NCI-H2107 treated with DMSO at 0.1 percent for 48 hours (cell line): ENCODE measurements around the gene ADAM11.

Source experiments
- DNase-seq: peaks from one replicate; lab custom pipeline; 2025; ENCODE audit not compliant: unreplicated experiment; lab: John Stamatoyannopoulos, UW

The ADAM11 gene

DNA sequence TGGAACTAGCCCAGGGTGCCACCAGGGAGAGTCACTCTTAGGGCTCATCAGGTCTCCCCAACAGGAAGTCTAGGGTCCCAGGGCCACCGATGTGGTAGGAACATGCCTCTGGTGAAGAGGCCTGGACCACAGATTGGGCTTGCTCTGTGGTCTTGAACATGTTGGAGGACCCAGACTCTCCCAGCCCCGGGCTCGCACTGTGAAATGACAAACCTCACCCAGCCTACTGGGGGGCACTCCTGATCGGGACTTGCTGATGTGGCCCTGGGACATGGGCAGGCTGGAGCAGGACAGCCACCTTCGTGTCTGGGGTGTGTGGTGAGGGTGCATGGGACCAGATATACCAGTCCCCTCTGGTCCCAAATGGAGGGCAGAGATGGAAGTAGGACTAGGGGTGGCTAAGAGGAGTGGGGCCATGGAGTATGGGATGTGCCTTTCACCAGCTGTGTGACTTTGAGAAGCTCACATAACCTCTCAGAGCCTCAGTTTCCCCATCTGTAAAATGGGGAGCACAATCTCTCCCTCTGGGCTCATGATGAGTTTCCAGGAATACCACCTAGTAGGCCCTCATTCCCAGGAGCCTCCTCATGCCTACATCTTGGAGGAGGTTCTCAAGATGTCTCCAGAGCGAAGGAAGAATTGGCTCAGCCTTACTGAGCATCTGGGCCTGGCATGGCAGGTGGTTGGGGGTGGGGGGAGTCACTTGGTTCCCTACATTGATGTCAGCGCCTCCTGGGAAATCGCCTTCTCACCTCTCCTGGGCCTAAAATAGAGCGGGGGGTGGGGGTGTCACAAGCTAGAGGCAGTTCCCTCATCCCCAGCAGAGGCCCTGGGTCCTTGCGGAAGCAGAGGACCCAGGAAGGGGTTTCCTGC lies 1.5 kb upstream of the ADAM11 start:
- DNase-seq: no peak

DNA sequence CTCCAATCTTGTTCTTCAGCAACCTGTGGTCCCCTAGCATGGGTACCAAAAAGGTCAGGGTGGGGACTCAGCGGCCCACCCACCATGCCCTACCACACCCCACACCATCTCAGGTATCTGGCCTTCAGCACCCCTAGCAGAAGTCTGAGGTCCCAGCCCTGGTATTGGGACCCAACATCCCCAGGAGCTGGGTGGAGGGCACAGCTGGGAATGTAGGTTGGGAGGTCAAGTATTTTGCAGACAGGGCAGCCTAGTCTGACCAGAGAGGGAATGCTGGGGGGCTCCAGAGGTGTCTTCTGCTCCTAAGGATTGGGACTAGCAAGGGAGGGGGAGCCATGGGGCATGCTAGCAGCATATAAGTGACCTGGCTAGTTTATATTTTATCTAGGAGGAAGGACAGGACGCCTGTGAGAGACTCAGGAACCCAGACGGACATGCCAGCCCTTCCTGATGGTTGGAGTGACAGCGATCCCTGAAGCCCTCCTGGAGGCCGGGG lies 822 bp upstream of the ADAM11 start:
- DNase-seq: no peak

DNA sequence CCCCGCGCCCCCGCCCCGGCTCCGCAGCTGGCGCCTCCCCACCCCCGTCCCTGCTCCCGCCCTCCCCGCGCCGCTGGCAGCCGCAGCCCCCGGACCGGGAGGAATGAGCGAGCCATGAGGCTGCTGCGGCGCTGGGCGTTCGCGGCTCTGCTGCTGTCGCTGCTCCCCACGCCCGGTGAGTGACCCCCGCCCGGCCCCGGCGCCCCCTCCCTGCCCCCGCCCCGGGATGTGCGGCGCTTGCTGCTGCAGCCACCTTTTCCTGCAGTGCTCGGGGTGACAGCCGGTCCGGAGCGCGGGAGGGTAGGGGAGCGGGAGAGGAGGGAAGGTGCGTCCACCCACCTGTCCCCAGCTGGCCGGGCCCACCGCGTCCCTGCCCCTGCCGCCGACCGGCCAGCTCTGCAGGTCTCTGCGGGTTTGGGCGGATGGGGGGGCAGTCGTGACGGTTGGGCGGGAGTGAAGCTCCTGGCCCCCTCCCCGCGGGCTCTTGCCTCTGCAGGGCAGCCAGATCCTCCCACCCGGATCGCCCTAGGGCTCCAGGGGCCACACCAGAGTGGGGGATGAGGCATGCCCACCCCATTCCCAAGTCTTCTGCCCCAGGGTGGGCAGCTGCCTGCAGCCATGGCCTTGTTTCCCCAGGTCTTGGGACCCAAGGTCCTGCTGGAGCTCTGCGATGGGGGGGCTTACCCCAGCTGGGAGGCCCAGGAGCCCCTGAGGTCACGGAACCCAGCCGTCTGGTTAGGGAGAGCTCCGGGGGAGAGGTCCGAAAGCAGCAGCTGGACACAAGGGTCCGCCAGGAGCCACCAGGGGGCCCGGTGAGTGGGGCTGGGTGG lies 513 bp downstream of the ADAM11 start:
- no peak for DNase-seq

DNA sequence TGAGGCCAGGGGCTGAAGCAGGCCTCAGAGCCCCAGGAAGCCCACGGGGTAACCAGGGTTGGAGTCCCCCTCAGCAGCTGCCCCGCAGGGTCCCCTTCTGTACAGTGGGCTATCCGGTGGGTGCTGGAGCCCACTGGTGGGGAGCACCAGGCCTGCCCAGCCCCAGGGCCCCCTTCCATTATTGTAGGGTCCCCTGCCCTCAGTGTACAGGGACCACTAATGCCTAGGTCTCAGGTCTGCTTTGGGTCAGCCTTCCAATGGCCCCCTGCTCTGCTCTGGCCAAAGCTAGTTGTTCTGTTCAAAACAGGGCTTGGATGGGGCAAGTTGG lies 1.1 kb downstream of the ADAM11 start:
- no peak for DNase-seq

DNA sequence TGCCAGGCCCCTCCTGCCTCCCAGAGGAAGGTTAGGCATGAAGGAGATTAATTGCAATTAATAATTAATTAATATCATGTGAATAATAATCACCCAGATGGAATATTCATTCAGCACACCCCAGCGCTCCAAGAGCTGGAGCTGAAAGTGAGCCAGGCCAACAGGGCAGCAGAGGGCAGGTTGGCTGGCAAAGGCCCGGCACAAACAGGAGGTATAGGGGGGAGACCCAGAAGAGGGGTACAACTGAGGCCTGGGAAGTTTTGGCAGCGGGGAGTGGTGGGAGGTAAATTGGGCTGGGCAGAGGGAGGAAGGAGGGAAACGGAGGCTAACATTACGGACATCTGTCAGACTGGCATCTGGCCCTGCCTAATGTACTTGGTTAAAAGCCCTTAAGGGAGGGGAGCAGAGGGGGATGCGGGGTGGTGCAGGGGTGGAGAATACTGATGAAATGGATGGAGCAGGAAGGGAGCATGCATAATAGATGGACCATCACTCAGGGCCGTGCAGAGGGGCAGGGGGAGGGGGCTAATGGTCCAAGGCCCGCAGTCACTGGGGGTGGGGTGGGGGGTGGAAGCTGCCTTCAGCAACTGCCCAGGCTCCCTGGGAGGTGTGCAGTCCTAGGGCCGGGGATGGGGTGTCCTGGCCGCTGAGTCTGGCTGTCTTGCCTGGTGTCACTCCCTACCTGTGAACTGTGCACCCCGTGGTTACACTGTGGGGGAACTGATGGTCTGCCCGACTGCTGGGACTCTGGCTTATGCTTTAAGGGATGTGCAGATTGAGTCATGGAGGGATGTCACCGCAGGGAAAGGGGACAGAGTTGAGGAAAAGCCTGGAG lies 1.9 kb downstream of the ADAM11 start:
- DNase-seq: no peak

DNA sequence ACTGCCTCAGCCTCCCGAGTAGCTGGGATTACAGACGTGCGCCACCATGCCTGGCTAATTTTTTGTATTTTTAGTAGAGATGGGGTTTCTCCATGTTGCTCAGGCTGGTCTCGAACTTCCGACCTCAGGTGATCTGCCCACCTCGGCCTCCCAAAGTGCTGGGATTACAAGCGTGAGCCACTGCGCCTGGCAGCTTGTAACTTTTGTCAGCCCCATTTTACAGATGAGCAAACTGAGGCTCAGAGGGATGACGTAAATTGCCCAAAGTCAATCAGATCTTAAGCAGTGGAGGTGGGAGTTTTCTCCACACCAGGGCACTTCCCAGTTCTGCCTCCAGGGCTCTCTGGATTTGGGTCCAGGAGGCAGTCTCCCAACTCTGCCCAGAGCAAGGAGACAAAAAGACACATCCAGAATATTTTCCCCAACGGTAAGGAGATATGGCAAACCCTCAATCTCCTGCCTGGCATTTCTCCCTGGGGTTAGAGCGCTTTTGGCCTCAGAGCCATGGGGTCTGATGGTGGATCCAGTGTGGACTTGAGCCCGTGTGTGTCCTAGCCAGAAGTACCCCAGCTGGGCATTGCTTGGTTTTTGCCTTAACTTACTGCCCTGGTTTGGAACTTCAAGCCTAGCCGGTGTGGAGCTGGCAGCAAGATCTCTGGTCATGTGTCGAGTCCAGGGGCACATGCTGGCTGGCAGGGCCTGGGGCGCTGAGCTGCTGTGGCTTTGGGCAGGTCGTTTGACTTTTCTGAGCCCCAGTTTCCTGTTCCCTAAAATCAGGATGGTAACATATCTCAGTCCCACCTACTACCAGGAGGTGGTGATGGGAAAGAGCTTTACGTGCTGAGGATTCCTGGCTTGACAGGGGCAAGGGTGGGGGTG lies 3.4 kb downstream of the ADAM11 start:
- DNase-seq: no peak

DNA sequence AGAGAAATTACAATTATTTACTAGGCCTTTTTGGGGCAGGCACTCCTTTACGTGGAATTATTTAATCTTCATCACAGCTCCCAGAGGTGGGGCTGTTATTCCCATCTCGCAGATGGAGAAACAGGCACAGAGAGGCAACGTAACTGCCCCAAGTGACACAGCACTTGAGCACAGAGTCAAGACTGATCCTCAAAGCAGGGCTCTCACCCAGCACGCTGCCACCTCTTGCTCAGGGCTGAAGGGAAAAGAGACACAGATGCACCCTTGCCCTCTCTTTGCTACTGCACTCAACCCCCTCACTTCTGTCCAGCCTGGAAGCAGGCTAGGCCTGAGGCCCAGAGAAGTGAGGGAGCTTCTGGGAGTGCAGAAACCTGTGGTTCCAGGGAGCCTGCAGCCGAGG lies 4.4 kb downstream of the ADAM11 start:
- DNase-seq: no peak

DNA sequence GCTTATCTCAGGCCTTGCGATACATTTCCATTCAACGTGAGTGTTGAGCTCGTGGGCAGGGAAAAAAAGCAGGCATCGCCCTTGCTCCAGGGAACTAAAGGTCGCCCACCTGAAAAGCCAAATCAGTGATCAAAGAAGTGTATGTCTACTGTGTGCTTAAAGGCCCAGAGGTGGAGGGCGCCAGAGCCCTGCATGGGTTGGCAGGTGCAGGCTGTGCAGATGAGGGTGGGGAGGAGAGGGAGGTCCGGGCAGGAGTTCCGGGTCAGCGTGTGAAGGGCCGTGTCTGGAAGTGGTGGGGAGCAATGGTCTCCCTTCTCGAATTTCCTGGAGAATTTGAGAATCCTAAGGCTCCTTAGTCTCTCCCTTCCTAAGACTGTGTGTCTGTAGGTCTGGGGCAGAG lies 7.2 kb downstream of the ADAM11 start:
- no peak for DNase-seq

DNA sequence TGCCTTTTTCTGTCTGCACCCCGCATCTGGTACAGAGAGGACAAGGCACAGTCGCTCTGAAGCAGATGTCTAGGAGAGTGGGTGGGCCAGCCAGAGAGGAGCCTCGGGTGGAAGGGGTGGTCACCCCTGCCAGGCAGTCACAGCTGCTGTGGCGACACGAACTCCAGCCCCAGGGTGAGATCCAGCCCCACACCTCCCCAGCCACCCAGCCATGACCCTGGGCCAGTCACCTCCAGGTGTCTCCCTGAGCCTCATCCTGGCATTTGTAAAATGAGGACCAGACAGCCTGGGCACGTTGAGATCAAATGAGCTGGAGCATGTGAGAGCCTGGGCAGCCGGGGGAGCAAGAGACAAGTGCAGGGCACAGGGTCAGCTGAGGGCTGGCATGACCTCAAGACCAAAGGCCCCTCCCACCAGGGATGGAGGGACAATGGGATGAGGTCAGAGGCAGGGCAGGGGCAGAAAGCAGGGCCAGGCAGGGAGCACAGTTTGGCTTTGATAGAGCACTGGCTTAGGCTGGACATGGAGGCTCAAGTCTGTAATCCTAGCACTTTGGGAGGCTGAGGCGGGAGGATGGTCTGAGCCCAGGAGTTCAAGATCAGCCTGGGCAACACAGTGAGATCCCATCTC lies 7.7 kb downstream of the ADAM11 start:
- DNase-seq: no peak

DNA sequence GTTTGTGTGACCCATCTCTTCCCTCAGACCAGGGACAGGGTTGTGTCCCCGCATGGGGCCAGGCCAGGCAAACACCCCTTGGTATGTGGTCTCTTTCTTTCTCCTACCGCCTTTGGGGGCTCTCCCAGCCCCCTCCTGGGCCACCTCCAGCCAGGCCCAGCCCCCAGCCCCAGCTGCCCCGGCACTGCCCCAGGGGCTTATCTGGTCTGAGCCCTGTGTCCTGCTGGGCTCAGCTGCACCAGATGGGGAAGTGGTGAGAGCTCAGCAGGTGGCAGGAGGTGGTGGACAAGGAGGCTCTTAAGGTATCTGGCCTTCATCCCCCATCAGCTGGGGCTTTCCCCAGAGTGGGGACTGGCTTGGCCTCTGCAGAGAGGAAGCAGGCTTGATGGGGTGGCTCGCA lies 8.7 kb downstream of the ADAM11 start:
- no peak for DNase-seq

DNA sequence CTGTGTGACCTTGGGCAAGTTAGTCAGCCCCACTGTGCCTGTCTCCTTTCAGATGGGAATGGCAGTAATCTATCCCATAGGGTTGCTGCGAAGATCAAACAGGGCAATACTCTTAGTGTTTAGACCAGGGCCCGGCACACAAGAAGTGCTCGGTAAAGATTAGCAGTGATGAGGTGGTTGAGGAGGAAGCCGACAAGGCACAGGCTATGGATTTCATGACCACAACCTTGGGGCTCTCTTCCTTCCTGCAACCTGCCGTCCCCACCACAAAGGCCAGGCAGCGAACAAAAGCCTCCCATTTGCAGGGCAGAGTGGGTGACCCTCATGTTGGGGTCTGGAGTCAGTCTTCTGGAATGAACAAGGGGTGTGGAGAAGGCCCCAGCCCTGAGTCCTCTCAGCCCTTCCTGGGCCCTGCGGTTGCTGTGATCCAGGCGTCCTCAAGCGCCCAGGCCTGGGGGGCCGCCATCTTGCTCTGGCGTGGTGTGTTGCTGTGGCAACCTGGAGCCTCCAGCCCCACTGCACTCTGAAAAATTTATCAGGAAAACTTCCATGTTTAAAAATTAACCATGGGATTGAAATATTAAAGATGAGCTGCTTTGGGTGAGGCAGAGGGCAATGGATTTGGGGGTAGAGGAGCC lies 9.8 kb downstream of the ADAM11 start:
- DNase-seq: no peak

DNA sequence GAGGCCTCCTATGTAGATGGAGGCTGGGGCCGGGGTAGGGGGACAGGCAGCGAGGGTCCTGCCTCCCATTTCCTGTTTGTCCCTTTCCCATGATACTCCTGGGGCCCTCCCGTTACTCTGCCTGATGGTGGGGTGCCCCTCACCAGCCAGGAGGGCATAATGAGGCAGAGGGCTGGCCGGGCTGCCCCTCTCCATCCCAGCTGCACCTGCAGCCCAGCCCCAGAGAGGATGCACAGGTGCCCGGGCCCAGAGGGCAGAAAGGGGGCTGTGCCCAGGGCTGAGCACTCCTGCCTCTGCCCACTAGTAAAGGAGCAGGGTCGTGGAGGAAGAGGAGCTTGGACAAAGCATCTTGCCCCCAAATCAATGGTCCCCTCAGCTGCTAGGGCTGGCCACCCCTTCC lies 10.4 kb downstream of the ADAM11 start:
- DNase-seq: no peak

DNA sequence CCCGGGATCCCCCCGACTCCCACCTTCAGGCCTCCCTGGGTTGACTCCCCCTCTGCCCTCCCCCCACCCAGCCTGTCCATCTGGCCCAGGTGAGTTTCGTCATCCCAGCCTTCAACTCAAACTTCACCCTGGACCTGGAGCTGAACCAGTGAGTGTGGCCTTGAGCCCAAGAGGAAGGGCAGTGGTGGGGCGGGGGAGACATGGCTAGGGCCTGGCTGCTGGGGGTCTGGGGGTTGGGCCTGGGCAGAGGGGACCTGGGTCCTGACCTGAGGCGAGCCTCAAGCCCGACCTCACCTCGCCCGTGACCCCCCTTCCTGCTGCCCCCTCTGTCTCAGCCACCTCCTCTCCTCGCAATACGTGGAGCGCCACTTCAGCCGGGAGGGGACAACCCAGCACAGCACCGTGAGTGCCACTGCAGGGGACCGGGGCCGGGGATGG lies 10.9 kb downstream of the ADAM11 start:
- no peak for DNase-seq

DNA sequence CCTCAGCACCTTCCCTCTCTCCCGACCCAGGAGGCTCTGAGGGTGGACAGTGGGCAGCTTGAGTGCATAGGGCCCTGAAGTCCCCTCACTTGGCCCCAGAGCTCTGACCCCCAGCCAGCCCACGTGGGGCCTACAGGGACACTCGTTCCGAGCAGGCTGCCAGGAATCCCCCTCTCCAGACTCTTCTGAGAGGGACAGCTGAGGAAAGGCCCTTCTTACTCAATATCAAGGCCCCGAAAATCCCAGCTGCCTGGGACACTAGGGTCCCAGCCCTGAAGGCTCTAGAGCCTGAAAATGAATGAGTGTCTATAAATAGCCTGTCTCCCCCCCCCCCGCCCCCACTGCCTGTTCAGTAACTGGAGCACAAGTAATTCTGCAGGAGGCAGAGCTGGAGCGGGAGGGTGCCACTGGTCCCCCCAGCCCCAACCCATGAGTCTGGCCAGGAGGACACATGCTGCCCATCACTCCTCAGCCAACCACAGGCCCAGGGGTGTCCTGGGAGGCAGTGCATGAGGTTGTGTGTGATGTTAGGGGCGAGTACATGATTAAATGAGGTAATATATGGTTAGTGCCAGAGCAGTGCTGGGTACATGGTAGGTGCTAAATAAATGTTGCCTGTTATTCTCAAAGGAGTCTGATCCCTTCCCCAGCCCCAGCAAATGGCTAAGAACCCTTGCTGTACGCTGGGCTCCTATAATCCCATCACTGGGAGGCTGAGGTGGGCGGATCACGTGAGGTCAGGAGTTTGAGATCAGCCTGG lies 11.6 kb downstream of the ADAM11 start:
- no peak for DNase-seq

DNA sequence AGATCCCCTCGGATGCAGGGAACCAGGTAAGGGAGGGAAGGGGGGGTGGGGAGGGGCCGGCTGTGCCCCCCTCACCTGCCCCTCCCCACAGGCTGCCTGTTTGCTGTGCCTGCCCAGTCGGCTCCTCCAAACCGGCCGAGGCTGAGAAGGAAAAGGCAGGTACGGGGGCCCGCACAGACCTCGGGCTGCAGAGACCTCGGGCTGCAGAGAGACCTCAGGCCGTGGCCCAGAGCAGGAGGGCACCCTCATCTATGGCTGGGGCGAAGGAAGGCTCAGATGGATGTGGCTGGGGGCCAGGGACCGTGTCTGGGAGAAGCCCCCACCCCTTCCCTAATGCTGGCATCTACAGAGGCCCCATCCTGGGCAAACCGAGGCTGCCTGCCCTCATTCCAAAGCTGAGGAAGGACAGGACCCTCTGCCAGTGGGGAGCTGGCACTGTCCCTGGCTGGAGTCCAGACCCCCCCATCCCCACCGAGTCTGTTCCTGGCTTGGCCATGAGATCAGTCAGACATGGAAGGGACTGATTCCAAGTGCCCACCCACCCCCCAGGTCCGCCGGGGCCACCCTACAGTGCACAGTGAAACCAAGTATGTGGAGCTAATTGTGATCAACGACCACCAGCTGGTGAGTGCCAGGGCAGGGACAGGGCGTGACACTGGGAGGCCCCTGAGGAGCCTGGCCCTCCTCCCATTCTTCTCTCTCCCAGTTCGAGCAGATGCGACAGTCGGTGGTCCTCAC lies 13.7 kb downstream of the ADAM11 start:
- DNase-seq: no peak

DNA sequence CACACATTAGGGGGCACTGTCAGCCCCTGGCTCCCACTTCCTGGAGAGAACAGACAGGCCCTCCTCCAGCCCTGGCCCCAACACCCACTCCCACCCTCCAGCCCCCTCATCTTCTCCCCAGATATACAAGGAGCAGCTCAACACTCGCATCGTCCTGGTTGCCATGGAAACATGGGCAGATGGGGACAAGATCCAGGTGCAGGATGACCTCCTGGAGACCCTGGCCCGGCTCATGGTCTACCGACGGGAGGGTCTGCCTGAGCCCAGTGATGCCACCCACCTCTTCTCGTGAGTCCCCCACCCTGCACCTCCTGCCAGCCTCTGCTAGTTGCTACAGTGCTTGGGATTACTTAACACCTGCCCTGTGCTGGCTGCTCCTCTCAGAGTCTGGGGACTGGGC lies 14.4 kb downstream of the ADAM11 start:
- DNase-seq: no peak

DNA sequence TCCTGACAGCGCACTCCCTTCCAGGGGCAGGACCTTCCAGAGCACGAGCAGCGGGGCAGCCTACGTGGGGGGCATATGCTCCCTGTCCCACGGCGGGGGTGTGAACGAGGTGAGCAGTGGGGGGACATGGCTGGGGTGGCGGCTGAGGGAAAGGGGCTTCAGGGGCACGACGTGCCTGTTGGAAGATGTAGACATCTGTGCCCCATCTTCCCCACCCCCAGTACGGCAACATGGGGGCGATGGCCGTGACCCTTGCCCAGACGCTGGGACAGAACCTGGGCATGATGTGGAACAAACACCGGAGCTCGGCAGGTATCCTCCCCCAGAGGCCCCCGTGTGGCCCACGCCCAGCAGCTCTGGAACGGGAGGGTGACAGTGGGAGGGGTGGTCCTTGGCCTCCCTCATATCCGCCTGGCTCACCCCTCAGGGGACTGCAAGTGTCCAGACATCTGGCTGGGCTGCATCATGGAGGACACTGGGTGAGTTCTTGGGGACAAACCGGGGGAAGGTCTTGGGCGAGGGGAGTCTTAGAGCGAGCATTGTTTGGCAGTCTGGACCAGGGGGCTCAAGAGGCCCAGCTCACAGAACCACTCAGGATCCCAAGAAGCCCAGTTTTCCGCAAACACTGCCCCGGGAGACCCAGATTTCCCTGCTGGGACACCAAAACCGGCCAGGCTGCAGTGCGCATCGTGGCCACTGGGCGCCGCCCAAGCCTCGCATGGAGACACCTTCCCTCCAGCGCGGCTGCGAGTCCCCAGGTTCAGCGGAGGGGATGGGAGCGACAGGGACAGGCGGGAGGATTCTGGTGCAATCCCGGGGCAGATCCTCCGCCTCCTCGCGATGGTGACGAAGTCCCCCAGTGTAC lies 15.7 kb downstream of the ADAM11 start:
- DNase-seq: peak; percentile 55
